A549 (cell line): ENCODE measurements around the gene CCL3. TPM values are rescaled to one million over a fixed set of nuclear protein-coding genes. Genes with fewer than 3 reads are reported as not detected.
"Not testable (repeated sequence)": the region's sequence is repeated elsewhere in the genome, so short reads cannot be mapped to it uniquely, and the experiment has no call there.

ENCODE experiments used
- ATAC-seq, 2 experiments: fragments of 200-7000 bp in 1 of 2; fragments of >200 bp in 1 of 2; cut with Nextera tagmentation in 1 of 2; cut with Tn5 transposase in 1 of 2; 3 replicates each; pipeline versions ENCODE4 v1.8.0 to v1.9.1; 2018 to 2020; ENCODE audit warnings: mild to moderate bottlenecking in 1 of 2, moderate library complexity in 1 of 2
- CTCF ChIA-PET: fragments of 300-600 bp; sonication (Branson Sonifier 250); formaldehyde crosslinking; extraction: SDS; loops from one replicate; lab custom pipeline; 2021; ENCODE audit warnings: antibody characterized with exemption, inconsistent platforms; lab: Yijun Ruan, JAX
- POLR2A ChIA-PET: fragments of 350-600 bp; formaldehyde crosslinking; extraction: SDS; loops from one replicate; lab custom pipeline; 2021; ENCODE audit warnings: antibody characterized with exemption, inconsistent platforms; lab: Yijun Ruan, JAX
- DNase-seq, 2 experiments: peaks; one replicate each; pipeline versions ENCODE4 v3.0.0 to v3.0.0-alpha.2; 2011 to 2016; ENCODE audit warnings: low read depth in 1 of 2, low spot score in 1 of 2
- FAIRE-seq: peaks from 2 replicates; lab custom pipeline; 2011; peaks lifted over from hg19 to GRCh38; lab: Jason Lieb, UNC
- H3K27ac ChIP-seq, 2 experiments: fragments of >200 bp; sonication (Bioruptor Twin); formaldehyde crosslinking; 3 replicates each; pipeline ENCODE4 v1.5.1; 2016 to 2017
- H3K4me1 ChIP-seq: fragments of >200 bp; sonication (Bioruptor Twin); formaldehyde crosslinking; 3 replicates; pipeline ENCODE4 v1.6.1; 2016
- H3K4me2 ChIP-seq: fragments of >200 bp; sonication (Bioruptor Twin); formaldehyde crosslinking; 3 replicates; pipeline ENCODE4 v1.6.1; 2016
- H3K4me3 ChIP-seq: fragments of >200 bp; sonication (Bioruptor Twin); formaldehyde crosslinking; 3 replicates; pipeline ENCODE4 v1.5.1; 2016
- H3K9me3 ChIP-seq: fragments of >200 bp; sonication (Bioruptor Twin); formaldehyde crosslinking; 3 replicates; pipeline ENCODE4 v1.6.1; 2016
- BHLHE40 ChIP-seq: IDR thresholded peaks from 2 replicates; pipeline ENCODE4 v1.6.1; 2012; ENCODE audit warnings: low read depth, low read length, inconsistent platforms
- CEBPB ChIP-seq, 2 experiments: fragments of >200 bp in 1 of 2; sonication (Bioruptor Twin) in 1 of 2; formaldehyde crosslinking in 1 of 2; IDR thresholded peaks; 2 replicates each; pipeline ENCODE4 v1.6.1; 2012 to 2016
- FOSL2 ChIP-seq, 2 experiments: fragments of 450-650 bp in 1 of 2; fragments of >200 bp in 1 of 2; sonication (Bioruptor Twin) in 1 of 2; formaldehyde crosslinking; IDR thresholded peaks; 2 replicates each; pipeline versions ENCODE4 v1.5.0 to v1.6.1; 2016 to 2020; ENCODE audit warnings: mild to moderate bottlenecking in 1 of 2, moderate library complexity in 1 of 2
- NPAS2 ChIP-seq: fragments of 250-450 bp; sonication (Bioruptor Pico); IDR thresholded peaks from 2 replicates; pipeline ENCODE4 v1.8.0; 2022; ENCODE audit warnings: mild to moderate bottlenecking, moderate library complexity, borderline replicate concordance
- POLR2AphosphoS2 ChIP-seq: conservative IDR thresholded peaks from 2 replicates; pipeline ENCODE4 v1.6.1; 2012; ENCODE audit warnings: low read length, improper control_type of control experiment, inconsistent platforms
- RFX5 ChIP-seq: fragments of 450-650 bp; IDR thresholded peaks from 2 replicates; pipeline ENCODE4 v1.7.1; 2014; ENCODE audit warnings: antibody characterized with exemption, mild to moderate bottlenecking, moderate library complexity
- ZFP36 ChIP-seq: fragments of 450-650 bp; IDR thresholded peaks from 2 replicates; pipeline ENCODE4 v1.6.1; 2014; ENCODE audit warnings: borderline replicate concordance; ENCODE audit not compliant: partially characterized antibody
- WGBS: methylation state at CpG from one replicate; pipeline ENCODE4 v1.1.6; 2017; ENCODE audit errors: missing lambda C conversion rate; 5-methylcytosine and 5-hydroxymethylcytosine counted together
- polyA plus RNA-seq, 4 experiments: library from polyadenylated mRNA; depleted of rRNA in 3 of 4; stranded (reverse); fragments of >200 nt; fragmentation: RNase III in 1 of 4; extraction: RNeasy Plus Mini Kit Qiagen cat#74134 plus additional on column Dnase treatment in 1 of 4; gene quantifications; 2 replicates in 3 of 4; 3 replicates in 1 of 4; pipeline ENCODE4 v1.2.3, GENCODE V29; 2011 to 2017
- TF ChIP-seq, protein P1 (sequence below): fragments of >200 bp; sonication (Bioruptor Twin); formaldehyde crosslinking; IDR thresholded peaks from 3 replicates; pipeline ENCODE4 v1.5.1; 2016
- TF ChIP-seq, protein P2 (sequence below): fragments of 250-450 bp; sonication (Bioruptor Pico); IDR thresholded peaks from 2 replicates; pipeline ENCODE4 v1.5.0; 2021; ENCODE audit warnings: mild to moderate bottlenecking, moderate library complexity, borderline replicate concordance
- TF ChIP-seq, protein P3 (sequence below): fragments of 250-450 bp; sonication (Bioruptor Pico); IDR thresholded peaks from 2 replicates; pipeline ENCODE4 v1.5.0; 2020; ENCODE audit warnings: low read depth, mild to moderate bottlenecking, moderate library complexity
- TF ChIP-seq, protein P4 (sequence below): fragments of >200 bp; sonication (Bioruptor Twin); formaldehyde crosslinking; IDR thresholded peaks from 3 replicates; pipeline ENCODE4 v1.6.1; 2016
- TF ChIP-seq, protein P5 (sequence below): IDR thresholded peaks from 2 replicates; pipeline ENCODE4 v1.6.1; 2012

Gene CCL3
- polyA plus RNA-seq, 2 of the 4 experiments (the other 2 are of a cell fraction), result not detected

DNA sequence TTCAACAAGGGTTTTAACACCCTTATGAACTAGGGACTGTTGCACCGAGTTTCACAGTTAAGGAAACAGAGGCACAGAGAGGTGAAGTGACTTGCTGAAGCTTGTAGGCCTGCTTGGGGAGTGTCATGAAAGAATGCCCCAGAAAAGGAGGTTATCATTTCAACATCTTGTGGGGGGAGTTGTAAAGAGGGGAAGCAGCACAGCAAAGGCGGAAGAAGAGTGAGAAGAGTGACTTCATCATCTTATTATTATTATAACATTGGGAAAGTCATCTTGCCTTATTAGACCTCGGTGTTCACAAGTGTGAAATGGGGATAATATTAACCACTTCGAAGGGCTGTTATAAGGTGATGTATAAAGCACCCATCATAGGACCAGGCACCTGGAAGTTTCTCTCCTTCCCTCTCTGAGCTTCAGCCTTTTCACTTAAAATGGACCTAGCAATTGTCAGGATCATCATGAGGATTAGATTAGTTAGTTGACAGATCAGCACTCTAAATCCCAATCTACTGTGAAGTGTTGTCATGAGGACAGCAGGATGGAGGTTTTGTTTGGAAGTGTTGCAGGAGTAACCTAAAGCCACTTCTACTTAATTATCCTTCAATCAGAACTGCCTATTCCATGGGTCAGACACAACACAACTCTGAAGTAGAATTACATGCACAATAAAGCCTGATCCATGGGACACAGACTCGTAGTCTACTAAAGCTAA lies 16.0 kb upstream of the CCL3 start:
- 11% methylated on average over 5 of the region's 5 CpGs for WGBS
- ChIA-PET CTCF (interaction anchor here (1.6 to 1.7 kb wide), 2 partner anchors 26 to 43 kb away, joined by 4 to 6 read pairs; no protein-coding TSS in a partner anchor), POLR2A (no interaction called here)
- no peak overlapping the region for H3K4me3 ChIP-seq
- no peak overlapping the region for H3K4me2 ChIP-seq
- ATAC-seq, result no peak
- TF ChIP-seq ZFP36, result no peak
- TF ChIP-seq, protein P1, sequence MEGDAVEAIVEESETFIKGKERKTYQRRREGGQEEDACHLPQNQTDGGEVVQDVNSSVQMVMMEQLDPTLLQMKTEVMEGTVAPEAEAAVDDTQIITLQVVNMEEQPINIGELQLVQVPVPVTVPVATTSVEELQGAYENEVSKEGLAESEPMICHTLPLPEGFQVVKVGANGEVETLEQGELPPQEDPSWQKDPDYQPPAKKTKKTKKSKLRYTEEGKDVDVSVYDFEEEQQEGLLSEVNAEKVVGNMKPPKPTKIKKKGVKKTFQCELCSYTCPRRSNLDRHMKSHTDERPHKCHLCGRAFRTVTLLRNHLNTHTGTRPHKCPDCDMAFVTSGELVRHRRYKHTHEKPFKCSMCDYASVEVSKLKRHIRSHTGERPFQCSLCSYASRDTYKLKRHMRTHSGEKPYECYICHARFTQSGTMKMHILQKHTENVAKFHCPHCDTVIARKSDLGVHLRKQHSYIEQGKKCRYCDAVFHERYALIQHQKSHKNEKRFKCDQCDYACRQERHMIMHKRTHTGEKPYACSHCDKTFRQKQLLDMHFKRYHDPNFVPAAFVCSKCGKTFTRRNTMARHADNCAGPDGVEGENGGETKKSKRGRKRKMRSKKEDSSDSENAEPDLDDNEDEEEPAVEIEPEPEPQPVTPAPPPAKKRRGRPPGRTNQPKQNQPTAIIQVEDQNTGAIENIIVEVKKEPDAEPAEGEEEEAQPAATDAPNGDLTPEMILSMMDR, result no peak
- no peak for TF ChIP-seq FOSL2 (IDR thresholded peaks at IDR 0.05)
- TF ChIP-seq FOSL2 (CRISPR knock-in tag; IDR thresholded peaks at IDR 0.05), result no peak
- TF ChIP-seq NPAS2 (CRISPR knock-in tag), result no peak
- TF ChIP-seq, protein P2, sequence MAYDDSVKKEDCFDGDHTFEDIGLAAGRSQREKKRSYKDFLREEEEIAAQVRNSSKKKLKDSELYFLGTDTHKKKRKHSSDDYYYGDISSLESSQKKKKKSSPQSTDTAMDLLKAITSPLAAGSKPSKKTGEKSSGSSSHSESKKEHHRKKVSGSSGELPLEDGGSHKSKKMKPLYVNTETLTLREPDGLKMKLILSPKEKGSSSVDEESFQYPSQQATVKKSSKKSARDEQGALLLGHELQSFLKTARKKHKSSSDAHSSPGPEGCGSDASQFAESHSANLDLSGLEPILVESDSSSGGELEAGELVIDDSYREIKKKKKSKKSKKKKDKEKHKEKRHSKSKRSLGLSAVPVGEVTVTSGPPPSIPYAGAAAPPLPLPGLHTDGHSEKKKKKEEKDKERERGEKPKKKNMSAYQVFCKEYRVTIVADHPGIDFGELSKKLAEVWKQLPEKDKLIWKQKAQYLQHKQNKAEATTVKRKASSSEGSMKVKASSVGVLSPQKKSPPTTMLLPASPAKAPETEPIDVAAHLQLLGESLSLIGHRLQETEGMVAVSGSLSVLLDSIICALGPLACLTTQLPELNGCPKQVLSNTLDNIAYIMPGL (CRISPR knock-in tag), result no peak
- TF ChIP-seq, protein P3, sequence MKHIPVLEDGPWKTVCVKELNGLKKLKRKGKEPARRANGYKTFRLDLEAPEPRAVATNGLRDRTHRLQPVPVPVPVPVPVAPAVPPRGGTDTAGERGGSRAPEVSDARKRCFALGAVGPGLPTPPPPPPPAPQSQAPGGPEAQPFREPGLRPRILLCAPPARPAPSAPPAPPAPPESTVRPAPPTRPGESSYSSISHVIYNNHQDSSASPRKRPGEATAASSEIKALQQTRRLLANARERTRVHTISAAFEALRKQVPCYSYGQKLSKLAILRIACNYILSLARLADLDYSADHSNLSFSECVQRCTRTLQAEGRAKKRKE (CRISPR knock-in tag), result no peak
- no peak for TF ChIP-seq RFX5
- no peak for TF ChIP-seq BHLHE40
- TF ChIP-seq CEBPB (IDR thresholded peaks at IDR 0.05), result no peak
- 0 out of 3 replicates have a peak, but pooled peaks cover 4% of the 10 kb centered on the region for H3K9me3 ChIP-seq
- no peak for DNase-seq
- H3K4me1 ChIP-seq, result no peaks in the 10 kb centered on the region
- H3K27ac ChIP-seq, result no peak overlapping the region
- FAIRE-seq, result no peak

DNA sequence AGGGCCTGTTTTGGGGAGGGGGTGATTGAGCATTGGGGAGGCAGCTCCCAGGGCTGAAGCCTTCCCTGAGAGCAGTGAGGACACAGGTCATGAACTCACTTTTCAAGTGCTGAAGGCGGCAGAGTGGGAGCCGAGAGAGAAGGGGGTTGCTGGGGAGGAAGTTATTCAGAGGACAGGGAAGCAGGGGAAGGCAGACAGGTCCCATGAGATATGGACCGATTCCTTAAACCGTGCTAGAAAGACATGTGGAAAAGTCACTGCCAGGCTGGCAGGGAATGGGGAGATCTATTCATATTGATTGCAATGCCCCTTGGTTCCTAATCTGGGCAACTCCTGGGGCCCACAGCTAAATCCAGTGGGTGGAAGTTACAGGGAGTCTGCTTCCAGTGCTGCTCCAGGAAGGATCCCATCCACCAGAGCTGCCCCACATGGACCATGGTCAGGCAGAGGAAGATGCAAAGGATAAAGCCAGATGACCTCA lies 14.8 kb upstream of the CCL3 start:
- WGBS, result 21% methylated on average over 4 of the region's 4 CpGs
- Histone ChIP-seq H3K4me3 (no peak overlapping the region), H3K27ac (no peak overlapping the region), H3K4me1 (no peaks in the 10 kb centered on the region), H3K9me3 (no peaks in the 10 kb centered on the region), H3K4me2 (no peak overlapping the region)
- POLR2A ChIA-PET, result interaction anchor here (0.6 kb wide), 1 partner anchor 19 kb away, joined by 5 read pairs; no protein-coding TSS in a partner anchor
- no peak for ATAC-seq
- TF ChIP-seq, protein P4, sequence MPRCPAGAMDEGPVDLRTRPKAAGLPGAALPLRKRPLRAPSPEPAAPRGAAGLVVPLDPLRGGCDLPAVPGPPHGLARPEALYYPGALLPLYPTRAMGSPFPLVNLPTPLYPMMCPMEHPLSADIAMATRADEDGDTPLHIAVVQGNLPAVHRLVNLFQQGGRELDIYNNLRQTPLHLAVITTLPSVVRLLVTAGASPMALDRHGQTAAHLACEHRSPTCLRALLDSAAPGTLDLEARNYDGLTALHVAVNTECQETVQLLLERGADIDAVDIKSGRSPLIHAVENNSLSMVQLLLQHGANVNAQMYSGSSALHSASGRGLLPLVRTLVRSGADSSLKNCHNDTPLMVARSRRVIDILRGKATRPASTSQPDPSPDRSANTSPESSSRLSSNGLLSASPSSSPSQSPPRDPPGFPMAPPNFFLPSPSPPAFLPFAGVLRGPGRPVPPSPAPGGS, result no peak
- TF ChIP-seq, protein P5, sequence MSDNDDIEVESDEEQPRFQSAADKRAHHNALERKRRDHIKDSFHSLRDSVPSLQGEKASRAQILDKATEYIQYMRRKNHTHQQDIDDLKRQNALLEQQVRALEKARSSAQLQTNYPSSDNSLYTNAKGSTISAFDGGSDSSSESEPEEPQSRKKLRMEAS, result no peak
- no peak for TF ChIP-seq POLR2AphosphoS2
- FAIRE-seq, result no peak
- no peak for DNase-seq
- CTCF ChIA-PET, result interaction anchor here (1.4 to 1.6 kb wide), 2 partner anchors 32 to 44 kb away, joined by 3 to 6 read pairs; no protein-coding TSS in a partner anchor

DNA sequence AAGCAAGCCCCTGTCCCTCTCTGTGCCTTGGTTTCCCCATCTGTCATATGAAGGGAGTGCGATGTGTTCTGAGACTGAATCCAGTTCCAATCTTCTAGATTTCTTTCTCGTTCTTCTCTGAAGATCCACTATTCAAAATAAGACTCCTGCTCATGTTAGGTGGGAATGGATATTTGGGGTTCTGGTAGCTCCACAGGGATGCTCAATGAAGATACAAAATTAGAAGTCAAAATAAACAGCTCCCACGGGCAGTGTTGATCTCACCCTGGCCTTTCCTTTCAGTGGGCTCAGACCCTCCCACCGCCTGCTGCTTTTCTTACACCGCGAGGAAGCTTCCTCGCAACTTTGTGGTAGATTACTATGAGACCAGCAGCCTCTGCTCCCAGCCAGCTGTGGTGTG lies 14.3 kb upstream of the CCL3 start:
- 39% methylated on average over 7 of the region's 7 CpGs for WGBS
- H3K27ac ChIP-seq, FAIRE-seq, H3K4me2 ChIP-seq, H3K4me1 ChIP-seq, DNase-seq, H3K4me3 ChIP-seq, ATAC-seq, H3K9me3 ChIP-seq: not testable (repeated sequence)
- POLR2A ChIA-PET, result interaction anchor here (0.6 kb wide), 1 partner anchor 18 kb away, joined by 5 read pairs; no protein-coding TSS in a partner anchor
- CTCF ChIA-PET, result interaction anchor here (1.4 kb wide), 1 partner anchor 32 kb away, joined by 3 read pairs; no protein-coding TSS in a partner anchor

DNA sequence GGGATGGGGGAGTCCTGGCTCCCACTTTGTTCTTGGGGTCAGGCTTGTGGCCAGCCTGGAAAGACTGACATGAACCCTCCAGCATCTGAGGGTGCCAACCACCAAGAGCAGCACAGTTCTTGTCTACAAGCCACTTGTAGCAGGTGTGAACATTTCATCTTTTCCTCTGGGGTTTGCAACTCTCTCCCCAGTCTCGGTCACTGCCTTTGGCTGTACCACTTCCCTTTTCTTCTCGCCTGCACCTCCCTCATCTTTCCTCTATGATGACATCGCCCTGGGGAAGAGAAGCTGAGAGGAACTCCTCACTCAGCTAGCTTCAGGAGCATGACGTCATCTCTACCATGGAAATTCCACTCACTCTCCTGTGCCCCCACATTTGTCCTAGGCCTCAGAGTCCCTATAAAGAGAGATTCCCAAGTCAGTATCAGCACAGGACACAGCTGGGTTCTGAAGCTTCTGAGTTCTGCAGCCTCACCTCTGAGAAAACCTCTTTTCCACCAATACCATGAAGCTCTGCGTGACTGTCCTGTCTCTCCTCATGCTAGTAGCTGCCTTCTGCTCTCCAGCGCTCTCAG lies 13.5 kb upstream of the CCL3 start, which contains the start of gene CCL4:
TSS of gene CCL4 (plus strand) at position 427 of the 575 bp plus-strand sequence. CDS start at position 506, 79 bp downstream.
- CTCF ChIA-PET, result interaction anchor here (0.8 to 1.5 kb wide), 4 partner anchors 31 to 126 kb away, joined by 3 to 6 read pairs (median 4); no protein-coding TSS in a partner anchor
- H3K4me3 ChIP-seq, POLR2A ChIA-PET, DNase-seq, H3K27ac ChIP-seq, H3K4me1 ChIP-seq, H3K4me2 ChIP-seq, ATAC-seq, H3K9me3 ChIP-seq, FAIRE-seq: not testable (repeated sequence)
- 18% methylated on average over 6 of the region's 6 CpGs for WGBS

DNA sequence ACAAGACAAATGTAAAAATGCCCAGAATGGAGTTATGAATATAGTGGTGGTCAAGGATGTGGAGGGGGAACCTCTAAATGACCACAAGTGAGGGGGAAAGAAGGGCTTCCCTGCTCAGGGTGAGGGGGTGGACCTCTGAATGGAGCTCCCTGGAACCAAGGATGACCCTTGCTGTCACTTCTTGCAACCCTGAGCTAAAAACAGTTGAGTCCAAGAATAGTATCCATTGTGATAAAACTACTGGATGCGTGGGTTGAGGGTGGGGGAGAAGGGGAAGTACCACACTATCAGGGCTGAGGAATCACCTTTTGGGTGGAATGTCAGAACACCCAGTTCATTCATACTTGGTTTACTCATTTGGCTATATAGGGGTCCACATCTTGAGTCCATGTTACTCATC lies 9.1 kb upstream of the CCL3 start:
- H3K4me1 ChIP-seq, H3K4me2 ChIP-seq, POLR2A ChIA-PET, DNase-seq, H3K9me3 ChIP-seq, FAIRE-seq, H3K4me3 ChIP-seq, ATAC-seq, H3K27ac ChIP-seq, CTCF ChIA-PET: not testable (repeated sequence)
- WGBS, result 10% methylated on average over 1 of the region's 1 CpG
